PC-3 (cell line): ENCODE data around the gene SOAT2. TPM values are rescaled to one million over a fixed set of nuclear protein-coding genes. Genes with fewer than 3 reads are reported as not detected.

Source experiments
- ATAC-seq: fragments of 200-7000 bp; cut with Tn5 transposase; 2 replicates; pipeline ENCODE4 v1.9.1; 2020; ENCODE audit warnings: mild to moderate bottlenecking, moderate library complexity
- BruUV-seq: library from RNA; stranded (reverse); fragments of 400-500 nt; replicated peaks from 2 replicates; lab custom pipeline; 2021; lab: Mats Ljungman, UMichigan
- CTCF ChIA-PET: fragments of 300-600 bp; sonication (Branson Sonifier 250); formaldehyde crosslinking; loops from one replicate; lab custom pipeline; 2022; ENCODE audit warnings: antibody characterized with exemption; lab: Charles Lee
- POLR2A ChIA-PET: fragments of 300-600 bp; sonication (Branson Sonifier 250); formaldehyde crosslinking; loops from one replicate; lab custom pipeline; 2022; ENCODE audit warnings: antibody characterized with exemption; ENCODE audit not compliant: unreplicated experiment; lab: Charles Lee
- DNase-seq: peaks from one replicate; pipeline ENCODE4 v3.0.0-alpha.2; 2015
- H2AFZ ChIP-seq: fragments of 300-600 bp; sonication (generic); 2 replicates; pipeline ENCODE4 v1.6.0; 2016; ENCODE audit warnings: antibody characterized with exemption, low read length
- H3F3A ChIP-seq: fragments of 300-600 bp; sonication (generic); one replicate; pipeline ENCODE4 v1.6.0; 2017; ENCODE audit warnings: antibody characterized with exemption, low read length, control low read depth, mild to moderate bottlenecking; ENCODE audit not compliant: unreplicated experiment
- H3K27ac ChIP-seq: fragments of 300-600 bp; sonication (generic); 2 replicates; pipeline ENCODE4 v1.5.1; 2016; ENCODE audit warnings: mild to moderate bottlenecking, low read length
- H3K27me3 ChIP-seq: fragments of 300-600 bp; sonication (generic); 2 replicates; pipeline ENCODE4 v1.6.1; 2016; ENCODE audit warnings: low read length, mixed read lengths
- H3K36me3 ChIP-seq: fragments of 300-600 bp; sonication (generic); 2 replicates; pipeline ENCODE4 v1.6.1; 2016; ENCODE audit warnings: low read depth, mixed run types, low read length, mixed read lengths
- H3K4me1 ChIP-seq: fragments of 300-600 bp; sonication (generic); 2 replicates; pipeline ENCODE4 v1.5.1; 2016; ENCODE audit warnings: low read length; ENCODE audit not compliant: insufficient read depth
- H3K4me2 ChIP-seq: fragments of 300-600 bp; sonication (generic); 2 replicates; pipeline ENCODE4 v1.6.0; 2016; ENCODE audit warnings: low read length
- H3K4me3 ChIP-seq: fragments of 300-600 bp; sonication (generic); 2 replicates; pipeline ENCODE4 v1.5.1; 2016; ENCODE audit warnings: mild to moderate bottlenecking, low read length, mixed read lengths
- H3K79me2 ChIP-seq: fragments of 300-600 bp; sonication (generic); 2 replicates; pipeline ENCODE4 v1.6.1; 2017; ENCODE audit warnings: low read length, mixed read lengths
- H3K9ac ChIP-seq: fragments of 300-600 bp; sonication (generic); 2 replicates; pipeline ENCODE4 v1.6.0; 2016; ENCODE audit warnings: mild to moderate bottlenecking, low read length
- H3K9me2 ChIP-seq: fragments of 300-600 bp; sonication (generic); replicated peaks from 2 replicates; pipeline ENCODE4 v1.6.1; 2016; ENCODE audit warnings: mixed run types, low read length, mixed read lengths
- H3K9me3 ChIP-seq: fragments of 300-600 bp; sonication (generic); 2 replicates; pipeline ENCODE4 v1.6.1; 2016; ENCODE audit warnings: low read length, mixed read lengths
- H4K20me1 ChIP-seq: fragments of 300-600 bp; sonication (generic); 2 replicates; pipeline ENCODE4 v1.6.1; 2016; ENCODE audit warnings: low read length, mixed read lengths
- CTCF ChIP-seq: fragments of 300-600 bp; sonication (generic); conservative IDR thresholded peaks from 2 replicates; pipeline ENCODE4 v1.5.1; 2017; ENCODE audit warnings: antibody characterized with exemption, low read depth, mild to moderate bottlenecking, low read length
- EZH2 ChIP-seq: fragments of 300-600 bp; sonication (generic); IDR thresholded peaks from one replicate; pipeline ENCODE4 v1.6.1; 2017; ENCODE audit warnings: antibody characterized with exemption, mild to moderate bottlenecking, low read length; ENCODE audit not compliant: unreplicated experiment
- EZH2phosphoT487 ChIP-seq: fragments of 300-600 bp; sonication (generic); IDR thresholded peaks from 2 replicates; pipeline ENCODE4 v1.6.1; 2018; ENCODE audit warnings: mild to moderate bottlenecking, antibody characterized with exemption, low read length, borderline replicate concordance
- intact Hi-C: fragments of 100-400 bp; cut with micrococcal nuclease; formaldehyde crosslinking; loops from 2 replicates; pipeline ENCODE4 v1.9.0; 2023
- total RNA-seq: library from RNA; depleted of rRNA; stranded (reverse); fragments of >200 nt; gene quantifications from 2 replicates; pipeline ENCODE4 v1.2.3, GENCODE V29; 2014

SOAT2 gene
- total RNA-seq, 1 experiment from 2014 or later, result 0.07 TPM

- Histone ChIP-seq H3F3A (no peaks in the 10 kb centered on the region), H3K9me2 (no peaks in the 10 kb centered on the region), H4K20me1 (no peaks in the 10 kb centered on the region), H3K4me1 (no peaks in the 10 kb centered on the region), H2AFZ (no peak overlapping the region), H3K9me3 (no peaks in the 10 kb centered on the region), H3K36me3 (no peaks in the 10 kb centered on the region), H3K79me2 (no peaks in the 10 kb centered on the region), H3K27me3 (no peaks in the 10 kb centered on the region), H3K4me2 (no peak overlapping the region), H3K4me3 (no peak overlapping the region), H3K27ac (no peak overlapping the region), H3K9ac (no peak overlapping the region)
- no peak for TF ChIP-seq EZH2phosphoT487
- no peak for TF ChIP-seq EZH2
- TF ChIP-seq CTCF, result no peak
- no TSS peak for BruUV-seq
- intact Hi-C loops, result no loop called here
- ChIA-PET POLR2A (no interaction called here), CTCF (no interaction called here)
- DNase-seq (no peak), ATAC-seq (no peak)
Measured at GRCh38 chr12:53118751-53119300, 15.5 kb downstream of the SOAT2 start.

- no peak overlapping the region for H3K4me2 ChIP-seq
- POLR2A ChIA-PET, result no interaction called here
- DNase-seq, result no peak
- H3K36me3 ChIP-seq, result no peaks in the 10 kb centered on the region
- ATAC-seq, result no peak
- no peaks in the 10 kb centered on the region for H3K9me3 ChIP-seq
- H3K79me2 ChIP-seq, result no peaks in the 10 kb centered on the region
- no peaks in the 10 kb centered on the region for H3K27me3 ChIP-seq
- H3K4me1 ChIP-seq, result no peaks in the 10 kb centered on the region
- intact Hi-C loops, result no loop called here
- CTCF ChIA-PET, result interaction anchor here (0.5 kb wide), 1 partner anchor 140 kb away, joined by 3 read pairs; no protein-coding TSS in a partner anchor
- H2AFZ ChIP-seq, result no peak overlapping the region
- no peak for TF ChIP-seq EZH2phosphoT487
- no peak for TF ChIP-seq CTCF
- no peak for TF ChIP-seq EZH2
- H3K4me3 ChIP-seq, result no peak overlapping the region
- no peaks in the 10 kb centered on the region for H4K20me1 ChIP-seq
- no peaks in the 10 kb centered on the region for H3F3A ChIP-seq
- no peak overlapping the region for H3K9ac ChIP-seq
- BruUV-seq, result no TSS peak
- no peaks in the 10 kb centered on the region for H3K9me2 ChIP-seq
- no peak overlapping the region for H3K27ac ChIP-seq
Measured at GRCh38 chr12:53120685-53121525, 17.6 kb downstream of the SOAT2 start.
